PC-9 (cell line): Measurements from ENCODE around the gene LAGE3. TPM values are rescaled to one million over a fixed set of nuclear protein-coding genes. Genes with fewer than 3 reads are reported as not detected.

ENCODE experiments used
- BruUV-seq: library from RNA; stranded (reverse); fragments of 400-500 nt; replicated peaks from 2 replicates; lab custom pipeline; 2021; lab: Mats Ljungman, UMichigan
- CTCF ChIA-PET: fragments of 300-600 bp; sonication (Branson Sonifier 250); formaldehyde crosslinking; loops from one replicate; lab custom pipeline; 2022; ENCODE audit warnings: antibody characterized with exemption; lab: Charles Lee
- POLR2A ChIA-PET: fragments of 300-600 bp; sonication (Branson Sonifier 250); formaldehyde crosslinking; loops from one replicate; lab custom pipeline; 2022; ENCODE audit warnings: antibody characterized with exemption; ENCODE audit not compliant: unreplicated experiment; lab: Charles Lee
- DNase-seq, 2 experiments: peaks; one replicate each; pipeline versions ENCODE4 v3.0.0 to v3.0.0-alpha.2; 2015 to 2022; ENCODE audit warnings: mixed read lengths in 1 of 2
- H2AFZ ChIP-seq: fragments of 200-600 bp; sonication (generic); 2 replicates; pipeline ENCODE4 v1.8.1; 2017; ENCODE audit warnings: antibody characterized with exemption
- H3F3A ChIP-seq: fragments of 200-600 bp; sonication (generic); 2 replicates; pipeline ENCODE4 v1.8.1; 2017; ENCODE audit warnings: antibody characterized with exemption, mild to moderate bottlenecking, low read depth; ENCODE audit not compliant: insufficient read depth
- H3K27ac ChIP-seq: fragments of 200-600 bp; sonication (generic); 2 replicates; pipeline ENCODE4 v1.6.1; 2016; ENCODE audit warnings: mixed run types
- H3K27me3 ChIP-seq: fragments of 200-600 bp; sonication (generic); 2 replicates; pipeline ENCODE4 v1.6.1; 2016; ENCODE audit warnings: low read depth, mixed run types; ENCODE audit not compliant: insufficient read depth
- H3K36me3 ChIP-seq: fragments of 200-600 bp; sonication (generic); 2 replicates; pipeline ENCODE4 v1.6.1; 2016; ENCODE audit warnings: low read depth, mixed run types
- H3K4me1 ChIP-seq: fragments of 200-600 bp; sonication (generic); replicated peaks from 2 replicates; pipeline ENCODE4 v1.6.1; 2016; ENCODE audit warnings: mixed run types; ENCODE audit not compliant: insufficient read depth
- H3K4me2 ChIP-seq: fragments of 200-600 bp; sonication (generic); 2 replicates; pipeline ENCODE4 v1.6.1; 2017; ENCODE audit warnings: mixed run types
- H3K4me3 ChIP-seq: fragments of 200-600 bp; sonication (generic); 2 replicates; pipeline ENCODE4 v1.6.1; 2016; ENCODE audit warnings: mixed run types
- H3K79me2 ChIP-seq: fragments of 200-600 bp; sonication (generic); 2 replicates; pipeline ENCODE4 v1.6.1; 2017; ENCODE audit warnings: low read depth, mixed run types
- H3K9me2 ChIP-seq: fragments of 200-600 bp; sonication (generic); 2 replicates; pipeline ENCODE4 v1.8.1; 2017; ENCODE audit warnings: mild to moderate bottlenecking; ENCODE audit not compliant: insufficient read depth
- H3K9me3 ChIP-seq: fragments of 200-600 bp; sonication (generic); 2 replicates; pipeline ENCODE4 v1.8.1; 2016; ENCODE audit warnings: low read depth; ENCODE audit not compliant: insufficient read depth
- H4K20me1 ChIP-seq: fragments of 200-600 bp; sonication (generic); 2 replicates; pipeline ENCODE4 v1.8.1; 2017; ENCODE audit not compliant: insufficient read depth
- EZH2 ChIP-seq: fragments of 200-600 bp; sonication (generic); IDR thresholded peaks from 2 replicates; pipeline ENCODE4 v1.8.0; 2017; ENCODE audit warnings: antibody characterized with exemption, low read depth
- intact Hi-C: fragments of 100-400 bp; cut with micrococcal nuclease; formaldehyde crosslinking; loops from one replicate; pipeline ENCODE4 v1.10.0; 2022; ENCODE audit not compliant: unreplicated experiment
- total RNA-seq: library from RNA; stranded (reverse); gene quantifications from 2 replicates; pipeline ENCODE4 v1.2.3, GENCODE V29; 2021
- TF ChIP-seq, protein P1 (sequence below): fragments of 200-600 bp; sonication (generic); conservative IDR thresholded peaks from 2 replicates; pipeline ENCODE4 v1.6.1; 2017; ENCODE audit warnings: mixed run types, antibody characterized with exemption, mild to moderate bottlenecking, moderate library complexity

Gene LAGE3
- total RNA-seq, 1 experiment from 2014 or later: 63.9 TPM

DNA sequence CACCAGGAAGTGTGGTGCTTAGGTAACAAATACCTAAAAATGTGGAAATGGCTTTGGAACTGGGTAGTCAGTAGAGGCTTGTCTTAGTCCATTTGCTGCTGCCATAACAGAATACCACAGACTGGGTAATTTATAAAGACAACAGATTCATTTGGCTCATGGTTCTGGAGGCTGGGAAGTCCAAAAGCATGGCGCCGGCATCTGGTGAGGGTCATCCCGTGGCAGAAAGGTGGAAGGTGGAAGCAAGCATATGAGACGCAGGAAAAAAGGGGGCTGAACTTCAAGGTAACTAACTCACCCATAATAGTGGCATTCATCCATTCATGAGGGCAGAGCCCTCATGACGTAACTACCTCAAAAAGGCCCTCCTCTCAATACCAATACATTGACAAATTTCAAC, 30.4 kb upstream of the LAGE3 start:
- POLR2A ChIA-PET: no interaction called here
- no peaks in the 10 kb centered on the region for H3K9me2 ChIP-seq
- H3K27ac ChIP-seq: no peak overlapping the region
- H3K4me2 ChIP-seq: no peak overlapping the region
- CTCF ChIA-PET: no interaction called here
- intact Hi-C loops: no loop called here
- H4K20me1 ChIP-seq: no peaks in the 10 kb centered on the region
- H3K36me3 ChIP-seq: no peaks in the 10 kb centered on the region
- no peaks in the 10 kb centered on the region for H3K9me3 ChIP-seq
- no TSS peak for BruUV-seq
- no peak for DNase-seq
- no peak overlapping the region for H2AFZ ChIP-seq
- TF ChIP-seq, protein P1, sequence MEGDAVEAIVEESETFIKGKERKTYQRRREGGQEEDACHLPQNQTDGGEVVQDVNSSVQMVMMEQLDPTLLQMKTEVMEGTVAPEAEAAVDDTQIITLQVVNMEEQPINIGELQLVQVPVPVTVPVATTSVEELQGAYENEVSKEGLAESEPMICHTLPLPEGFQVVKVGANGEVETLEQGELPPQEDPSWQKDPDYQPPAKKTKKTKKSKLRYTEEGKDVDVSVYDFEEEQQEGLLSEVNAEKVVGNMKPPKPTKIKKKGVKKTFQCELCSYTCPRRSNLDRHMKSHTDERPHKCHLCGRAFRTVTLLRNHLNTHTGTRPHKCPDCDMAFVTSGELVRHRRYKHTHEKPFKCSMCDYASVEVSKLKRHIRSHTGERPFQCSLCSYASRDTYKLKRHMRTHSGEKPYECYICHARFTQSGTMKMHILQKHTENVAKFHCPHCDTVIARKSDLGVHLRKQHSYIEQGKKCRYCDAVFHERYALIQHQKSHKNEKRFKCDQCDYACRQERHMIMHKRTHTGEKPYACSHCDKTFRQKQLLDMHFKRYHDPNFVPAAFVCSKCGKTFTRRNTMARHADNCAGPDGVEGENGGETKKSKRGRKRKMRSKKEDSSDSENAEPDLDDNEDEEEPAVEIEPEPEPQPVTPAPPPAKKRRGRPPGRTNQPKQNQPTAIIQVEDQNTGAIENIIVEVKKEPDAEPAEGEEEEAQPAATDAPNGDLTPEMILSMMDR: no peak
- no peak for TF ChIP-seq EZH2
- H3F3A ChIP-seq: peaks cover 14% of the 10 kb centered on the region; the same call in 1 of the 2 replicates
- H3K4me3 ChIP-seq: no peak overlapping the region
- H3K79me2 ChIP-seq: no peaks in the 10 kb centered on the region
- no peaks in the 10 kb centered on the region for H3K27me3 ChIP-seq
- peaks cover 14% of the 10 kb centered on the region for H3K4me1 ChIP-seq

DNA sequence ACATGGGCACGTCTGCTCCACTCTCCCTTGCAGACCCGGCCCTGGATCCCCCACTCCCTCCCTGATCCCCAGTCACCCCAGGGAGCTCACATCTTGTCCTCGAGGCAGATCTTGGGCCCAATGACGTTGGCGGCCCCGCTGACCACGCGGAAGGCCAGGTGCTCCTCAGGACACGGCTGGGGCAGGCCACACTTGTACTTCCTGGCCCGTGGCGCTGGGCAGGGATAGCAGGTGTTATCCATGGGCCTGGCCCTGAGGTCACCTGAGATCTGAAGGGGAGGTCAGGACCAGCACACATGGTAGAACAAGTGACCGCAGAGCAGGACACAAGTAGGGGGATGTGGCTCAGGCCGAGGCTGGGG, 29.3 kb upstream of the LAGE3 start:
- intact Hi-C loops: no loop called here
- CTCF ChIA-PET: no interaction called here
- Histone ChIP-seq H3K27me3 (no peaks in the 10 kb centered on the region), H3K27ac (no peak overlapping the region), H3K4me3 (no peak overlapping the region), H3K36me3 (no peaks in the 10 kb centered on the region), H4K20me1 (no peaks in the 10 kb centered on the region), H3F3A (peaks cover 14% of the 10 kb centered on the region; the same call in 1 of the 2 replicates), H3K9me2 (no peaks in the 10 kb centered on the region), H2AFZ (no peak overlapping the region), H3K4me1 (peaks cover 14% of the 10 kb centered on the region), H3K9me3 (no peaks in the 10 kb centered on the region), H3K4me2 (no peak overlapping the region), H3K79me2 (no peaks in the 10 kb centered on the region)
- no TSS peak for BruUV-seq
- DNase-seq: no peak
- POLR2A ChIA-PET: interaction anchor here (0.6 kb wide), 2 partner anchors 89 to 468 kb away, joined by 3 to 4 read pairs; no protein-coding TSS in a partner anchor
- TF ChIP-seq, protein P1: no peak
- TF ChIP-seq EZH2: no peak

DNA sequence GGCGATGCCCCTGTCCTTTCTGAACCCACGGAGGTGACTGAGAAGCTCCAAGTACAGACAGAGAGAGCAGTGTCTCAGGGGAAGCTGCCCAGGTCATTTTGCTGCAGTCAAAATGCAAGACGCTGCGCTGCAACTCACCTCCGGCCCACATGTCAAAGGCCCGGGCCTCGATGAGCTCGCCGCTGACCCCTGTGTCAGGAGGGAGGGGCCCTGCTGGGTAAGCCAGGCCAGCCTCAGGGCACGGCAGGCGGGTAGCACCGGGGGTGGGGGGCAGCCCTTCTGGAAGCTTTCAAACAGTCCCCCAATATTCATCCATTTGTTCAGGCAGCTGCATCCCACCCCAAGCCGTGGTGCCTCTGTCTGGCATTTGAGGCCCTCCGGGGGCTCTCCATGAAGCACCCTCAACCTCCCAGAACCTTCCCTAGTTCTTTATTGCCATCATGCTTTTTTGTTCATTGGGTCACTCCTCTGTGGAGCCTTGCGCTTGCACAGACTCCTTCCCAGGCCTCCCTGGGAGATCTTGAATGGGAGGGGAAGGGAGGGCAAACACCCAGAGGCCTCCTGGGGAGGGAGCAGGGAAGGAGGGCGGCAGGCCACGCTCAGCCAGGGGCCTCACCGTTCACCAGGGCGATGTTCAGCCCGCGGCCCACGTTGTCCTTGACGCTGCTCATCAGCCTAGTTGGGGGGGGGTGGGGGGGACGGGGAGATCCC, 28.7 kb upstream of the LAGE3 start:
- Histone ChIP-seq H2AFZ (no peak overlapping the region), H3K79me2 (no peaks in the 10 kb centered on the region), H3K4me1 (peaks cover 14% of the 10 kb centered on the region), H3K4me3 (no peak overlapping the region), H3K36me3 (no peaks in the 10 kb centered on the region), H3K27ac (no peak overlapping the region), H3K27me3 (no peaks in the 10 kb centered on the region), H3F3A (peaks cover 14% of the 10 kb centered on the region; the same call in 1 of the 2 replicates), H3K9me2 (no peaks in the 10 kb centered on the region), H3K4me2 (no peak overlapping the region), H3K9me3 (no peaks in the 10 kb centered on the region), H4K20me1 (no peaks in the 10 kb centered on the region)
- ChIA-PET POLR2A (interaction anchor here (0.5 to 0.6 kb wide), 3 partner anchors 88 to 467 kb away, joined by 3 to 4 read pairs (median 3); no protein-coding TSS in a partner anchor), CTCF (interaction anchor here (0.6 kb wide), 1 partner anchor 22 kb away, joined by 4 read pairs; the partner anchor contains the start of gene UBL4A)
- TF ChIP-seq EZH2: no peak
- TF ChIP-seq, protein P1: no peak
- BruUV-seq: no TSS peak
- no peak for DNase-seq
- intact Hi-C loops: no loop called here
